Glutamatergic neuron (in vitro differentiated cells): ENCODE results near the gene PEDS1. TPM values are rescaled to one million over a fixed set of nuclear protein-coding genes. Genes with fewer than 3 reads are reported as not detected.
"Not testable (repeated sequence)": the region's sequence is repeated elsewhere in the genome, so short reads cannot be mapped to it uniquely, and the experiment has no call there.

Experiments used
- DNase-seq: peaks from one replicate; pipeline ENCODE4 v3.0.0; 2022
- H3K27ac Mint-ChIP-seq: one replicate; pipeline ENCODE4 v1.8.0; 2020; ENCODE audit warnings: mild to moderate bottlenecking, mixed read lengths, inconsistent platforms; ENCODE audit not compliant: unreplicated experiment
- H3K27me3 Mint-ChIP-seq: one replicate; pipeline ENCODE4 v1.8.0; 2020; ENCODE audit warnings: mild to moderate bottlenecking, moderate library complexity, mixed read lengths, inconsistent platforms; ENCODE audit not compliant: unreplicated experiment
- H3K36me3 Mint-ChIP-seq: one replicate; pipeline ENCODE4 v1.8.0; 2020; ENCODE audit warnings: mild to moderate bottlenecking, mixed read lengths, inconsistent platforms; ENCODE audit not compliant: unreplicated experiment
- H3K4me1 Mint-ChIP-seq: one replicate; pipeline ENCODE4 v1.8.0; 2020; ENCODE audit warnings: mild to moderate bottlenecking, low read depth, mixed read lengths, inconsistent platforms; ENCODE audit not compliant: unreplicated experiment
- H3K4me3 Mint-ChIP-seq: one replicate; pipeline ENCODE4 v1.8.0; 2020; ENCODE audit warnings: mild to moderate bottlenecking, mixed read lengths, inconsistent platforms; ENCODE audit not compliant: unreplicated experiment
- H3K9me3 Mint-ChIP-seq: one replicate; pipeline ENCODE4 v1.8.0; 2020; ENCODE audit warnings: mild to moderate bottlenecking, moderate library complexity, mixed read lengths, inconsistent platforms; ENCODE audit not compliant: unreplicated experiment
- total RNA-seq: library from RNA; stranded (reverse); fragmentation: NEBNext Ultra II Directional; extraction: Animal tissue kit (Norgen Biotek cat#: 25700); gene quantifications from one replicate; pipeline ENCODE4 v1.2.1, GENCODE V29; 2021; ENCODE audit not compliant: unreplicated experiment
- TF ChIP-seq, protein P1 (sequence below): fragments of 200-600 bp; sonication (generic); IDR thresholded peaks from one replicate; pipeline ENCODE4 v1.5.0; 2021; ENCODE audit not compliant: partially characterized antibody, unreplicated experiment

PEDS1 gene
- total RNA-seq, 1 donor from 2014 or later = 29.3 TPM

DNA sequence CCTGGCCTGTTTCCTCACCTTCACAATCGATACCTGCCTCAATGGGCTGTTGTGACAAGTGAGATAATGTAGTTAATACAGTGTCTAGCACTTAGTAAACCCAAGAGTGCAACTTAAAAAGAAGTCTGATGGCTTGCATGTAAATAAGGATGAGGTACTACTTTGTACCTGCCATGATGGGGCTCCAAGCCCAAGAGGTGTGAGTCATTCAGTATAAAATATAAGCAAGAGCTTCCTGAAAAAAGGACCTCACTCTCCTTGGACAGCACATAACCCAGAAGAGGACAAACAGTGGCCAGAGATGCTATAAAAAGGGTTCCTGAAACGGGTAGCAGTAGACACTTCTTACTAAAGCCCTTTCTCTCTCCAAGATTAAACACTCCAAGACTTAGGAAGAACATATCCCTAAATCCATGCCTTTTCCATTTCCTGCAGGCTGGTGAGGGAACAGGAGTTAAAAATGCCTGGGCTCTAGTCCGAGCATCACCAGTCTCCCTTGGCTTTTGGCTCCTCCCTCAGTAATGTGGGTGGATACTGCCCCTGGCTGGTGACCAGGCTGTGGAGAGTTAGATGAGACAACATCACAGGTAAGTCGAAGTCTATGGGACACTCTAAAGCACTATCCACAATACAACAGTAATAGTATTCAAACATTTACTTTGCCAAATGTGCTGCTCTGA, 44.8 kb downstream of the PEDS1 start:
- Mint-ChIP-seq H3K4me1 (peaks cover 47% of the 10 kb centered on the region), H3K9me3 (peaks cover 4% of the 10 kb centered on the region), H3K27ac (no peak overlapping the region), H3K36me3 (no peaks in the 10 kb centered on the region), H3K4me3 (no peak overlapping the region), H3K27me3 (no peaks in the 10 kb centered on the region)
- TF ChIP-seq, protein P1, sequence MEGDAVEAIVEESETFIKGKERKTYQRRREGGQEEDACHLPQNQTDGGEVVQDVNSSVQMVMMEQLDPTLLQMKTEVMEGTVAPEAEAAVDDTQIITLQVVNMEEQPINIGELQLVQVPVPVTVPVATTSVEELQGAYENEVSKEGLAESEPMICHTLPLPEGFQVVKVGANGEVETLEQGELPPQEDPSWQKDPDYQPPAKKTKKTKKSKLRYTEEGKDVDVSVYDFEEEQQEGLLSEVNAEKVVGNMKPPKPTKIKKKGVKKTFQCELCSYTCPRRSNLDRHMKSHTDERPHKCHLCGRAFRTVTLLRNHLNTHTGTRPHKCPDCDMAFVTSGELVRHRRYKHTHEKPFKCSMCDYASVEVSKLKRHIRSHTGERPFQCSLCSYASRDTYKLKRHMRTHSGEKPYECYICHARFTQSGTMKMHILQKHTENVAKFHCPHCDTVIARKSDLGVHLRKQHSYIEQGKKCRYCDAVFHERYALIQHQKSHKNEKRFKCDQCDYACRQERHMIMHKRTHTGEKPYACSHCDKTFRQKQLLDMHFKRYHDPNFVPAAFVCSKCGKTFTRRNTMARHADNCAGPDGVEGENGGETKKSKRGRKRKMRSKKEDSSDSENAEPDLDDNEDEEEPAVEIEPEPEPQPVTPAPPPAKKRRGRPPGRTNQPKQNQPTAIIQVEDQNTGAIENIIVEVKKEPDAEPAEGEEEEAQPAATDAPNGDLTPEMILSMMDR = no peak
- DNase-seq = no peak

DNA sequence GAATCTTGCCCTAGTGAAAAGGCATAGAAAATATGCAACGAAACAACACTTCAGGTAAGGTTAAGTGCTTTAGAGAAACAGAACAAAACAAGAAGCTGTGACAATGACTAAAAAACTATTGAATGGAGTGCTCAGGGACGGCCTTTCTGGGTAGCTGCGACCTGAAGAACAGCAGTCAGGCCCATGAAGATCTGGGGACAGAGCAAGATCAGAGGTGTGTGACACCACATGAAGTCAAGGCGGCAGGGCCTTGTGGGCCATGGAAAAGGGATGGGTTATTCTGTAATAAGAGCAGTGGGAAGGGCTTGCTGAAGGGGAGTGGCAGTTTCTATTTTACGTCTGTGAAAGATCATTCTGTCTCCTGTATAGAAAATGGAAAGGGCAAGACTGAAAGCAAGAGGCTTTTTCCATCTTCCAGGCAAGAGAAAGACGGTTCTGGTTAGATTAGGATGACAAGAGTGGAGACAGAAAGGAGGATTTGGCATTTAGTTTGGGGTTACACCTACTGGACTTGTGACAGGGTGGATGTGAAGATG, 45.7 kb downstream of the PEDS1 start:
- Mint-ChIP-seq H3K36me3 (no peaks in the 10 kb centered on the region), H3K27me3 (no peaks in the 10 kb centered on the region), H3K4me1 (peaks cover 42% of the 10 kb centered on the region), H3K27ac (peak overlapping the region; percentile 76), H3K9me3 (peaks cover 4% of the 10 kb centered on the region), H3K4me3 (peak overlapping the region; percentile 9)
- TF ChIP-seq, protein P1 = no peak
- DNase-seq = no peak

DNA sequence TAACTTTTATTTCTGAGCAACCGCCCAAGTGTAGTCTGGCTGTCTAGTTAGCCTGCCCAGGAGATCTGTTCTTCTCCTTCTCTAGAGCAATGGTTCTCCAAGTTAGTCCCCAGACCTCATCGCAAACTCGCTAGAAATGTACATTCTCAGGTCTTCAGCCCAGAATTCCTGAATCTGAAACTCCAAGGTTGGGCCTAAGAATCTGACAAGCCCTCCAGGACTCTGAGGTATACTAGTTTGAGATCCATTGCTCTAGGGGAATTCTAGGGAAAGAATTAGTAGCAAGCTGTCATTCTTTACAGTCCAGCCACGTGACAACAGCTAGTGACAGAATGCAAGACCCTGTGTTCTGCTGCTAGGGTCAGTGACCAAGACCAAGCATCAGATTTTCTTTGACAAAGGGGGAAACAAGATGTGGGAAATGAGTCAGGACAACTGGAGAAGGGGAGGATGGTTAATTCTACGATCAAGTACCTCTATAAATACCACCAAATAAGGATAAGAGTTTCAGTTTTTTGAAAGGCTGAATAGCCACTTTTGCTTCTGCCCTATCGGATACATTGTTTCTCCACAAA, 46.4 kb downstream of the PEDS1 start:
- Mint-ChIP-seq H3K4me1 (peaks cover 42% of the 10 kb centered on the region), H3K36me3 (no peaks in the 10 kb centered on the region), H3K27ac (no peak overlapping the region), H3K9me3 (peaks cover 2% of the 10 kb centered on the region), H3K27me3 (no peaks in the 10 kb centered on the region), H3K4me3 (peak overlapping the region; percentile 25)
- no peak for DNase-seq
- TF ChIP-seq, protein P1 = no peak

DNA sequence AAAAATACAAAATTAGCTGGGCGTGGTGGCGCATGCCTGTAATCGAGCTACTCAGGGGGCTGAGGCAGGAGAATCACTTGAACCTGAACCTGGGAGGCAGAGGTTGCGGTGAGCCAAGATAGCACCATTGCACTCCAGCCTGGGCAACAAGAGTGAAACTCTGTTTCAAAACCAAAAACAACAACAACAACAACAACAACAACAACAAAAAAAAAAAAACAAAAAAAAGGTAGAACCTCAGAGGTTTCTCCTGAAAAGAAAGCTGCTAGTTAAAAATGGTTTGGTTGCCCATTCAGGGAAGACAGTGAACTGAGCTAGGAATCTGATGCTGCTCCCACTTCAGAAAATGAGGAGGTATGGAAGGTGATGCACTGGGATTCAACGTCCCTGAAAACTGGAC, 46.9 kb downstream of the PEDS1 start:
- not testable (repeated sequence) for H3K27me3 Mint-ChIP-seq, H3K4me3 Mint-ChIP-seq, H3K9me3 Mint-ChIP-seq, DNase-seq, H3K36me3 Mint-ChIP-seq, H3K27ac Mint-ChIP-seq
- peaks cover 39% of the 10 kb centered on the region for H3K4me1 Mint-ChIP-seq

Other genes starting within 250 kb of the PEDS1 start
- 9.7 TPM for gene SPATA2, start 238.2 kb downstream of the PEDS1 start, total RNA-seq
- 64.2 TPM for gene RNF114, start 217.3 kb downstream of the PEDS1 start, total RNA-seq
- 3.9 TPM for gene SNAI1, start 170.7 kb downstream of the PEDS1 start, total RNA-seq
- 149 TPM for gene UBE2V1, start 40.6 kb downstream of the PEDS1 start, total RNA-seq
- gene CEBPB, start 37.1 kb upstream of the PEDS1 start, total RNA-seq = 11.3 TPM